GM21367 (cell line): ENCODE results near the gene SAMD4B.
A peak's percentile ranks its signal among the peaks of the same experiment; 100 is the strongest.

Experiments
- ATAC-seq: cut with Tn5 transposase; IDR thresholded peaks from one replicate; pipeline ENCODE4 v1.9.1; 2021; ENCODE audit not compliant: unreplicated experiment

SAMD4B gene

GRCh38 chr19:39407410-39407659 is 65.1 kb downstream of the SAMD4B start:
- no peak for ATAC-seq

- no peak for ATAC-seq
Observed at GRCh38 chr19:39407660-39408391, 65.6 kb downstream of the SAMD4B start.

- ATAC-seq = no peak
Observed at GRCh38 chr19:39408392-39409207, 66.4 kb downstream of the SAMD4B start.

- ATAC-seq = no peak
Observed at GRCh38 chr19:39409208-39410016, 67.2 kb downstream of the SAMD4B start.

- ATAC-seq = no peak
Observed at GRCh38 chr19:39410017-39410830, 68.0 kb downstream of the SAMD4B start.

- ATAC-seq = no peak
Observed at GRCh38 chr19:39410831-39411080, 68.5 kb downstream of the SAMD4B start.

- no peak for ATAC-seq
Observed at GRCh38 chr19:39411081-39411831, 69.0 kb downstream of the SAMD4B start.

- peak; percentile 12 for ATAC-seq
Observed at GRCh38 chr19:39411832-39412099, 69.5 kb downstream of the SAMD4B start.

- ATAC-seq = peak; percentile 27
Observed at GRCh38 chr19:39412100-39412866, 70.1 kb downstream of the SAMD4B start, which contains the start of gene PLEKHG2. PLEKHG2 (plus strand) TSS chr19:39412669; CDS start chr19:39414087, 1,418 bp downstream.

GRCh38 chr19:39412867-39413271 is 70.6 kb downstream of the SAMD4B start:
- no peak for ATAC-seq

- no peak for ATAC-seq
Observed at GRCh38 chr19:39413272-39413910, 71.2 kb downstream of the SAMD4B start.

- no peak for ATAC-seq
Observed at GRCh38 chr19:39413911-39414608, 71.8 kb downstream of the SAMD4B start.

GRCh38 chr19:39415111-39416046 is 73.2 kb downstream of the SAMD4B start:
- no peak for ATAC-seq

- no peak for ATAC-seq
Observed at GRCh38 chr19:39416152-39417120, 74.2 kb downstream of the SAMD4B start.

- ATAC-seq = no peak
Observed at GRCh38 chr19:39417463-39418181, 75.4 kb downstream of the SAMD4B start.

GRCh38 chr19:39419003-39419402 is 76.8 kb downstream of the SAMD4B start:
- ATAC-seq = no peak
